Peyer's patch (tissue), 4 donors: ENCODE data around the gene OPRPN. TPM values are rescaled to one million over a fixed set of nuclear protein-coding genes. Genes with fewer than 3 reads are reported as not detected.

Experiments
- DNase-seq, 3 donors: peaks; one replicate each; pipeline ENCODE4 v3.0.0-alpha.2; 2017 to 2019
- H3K27ac ChIP-seq, 4 donors: fragments of 200-600 bp; sonication (generic); one replicate each; pipeline ENCODE4 v1.5.1; 2016 to 2019
- H3K27me3 ChIP-seq, 2 donors: fragments of 200-600 bp; sonication (generic); one replicate each; pipeline ENCODE4 v1.5.1; 2019
- H3K36me3 ChIP-seq, 3 donors: fragments of 200-600 bp; sonication (generic); one replicate each; pipeline ENCODE4 v1.5.1; 2016 to 2019
- H3K4me1 ChIP-seq, 4 donors: fragments of 200-600 bp; sonication (generic); one replicate each; pipeline ENCODE4 v1.5.1; 2016 to 2019
- H3K4me3 ChIP-seq, 4 donors: fragments of 200-600 bp; sonication (generic); 1 replicate in 3 of 4; 2 replicates in 1 of 4; pipeline ENCODE4 v1.5.1; 2016 to 2019; ENCODE audit warnings: mild to moderate bottlenecking in 1 of 4
- H3K9me3 ChIP-seq, 4 donors: fragments of 200-600 bp; sonication (generic); one replicate each; pipeline ENCODE4 v1.5.1; 2016 to 2019; ENCODE audit warnings: mild to moderate bottlenecking in 1 of 4
- POLR2A ChIP-seq, 2 donors: fragments of 450-650 bp; IDR thresholded peaks; one replicate each; pipeline ENCODE4 v1.5.1; 2017; ENCODE audit warnings: antibody characterized with exemption in 2 of 2, mild to moderate bottlenecking in 2 of 2, moderate library complexity in 2 of 2
- total RNA-seq, 4 donors: library from RNA; depleted of rRNA; stranded (reverse); fragments of >200 nt; gene quantifications; one replicate each; pipeline ENCODE4 v1.1.0, GENCODE V29; 2016
- TF ChIP-seq, protein P1 (sequence below), 6 experiments: fragments of 450-650 bp in 4 of 6; fragments of 200-600 bp in 2 of 6; sonication (generic) in 1 of 6; IDR thresholded peaks; one replicate each; pipeline ENCODE4 v1.5.1; 2017 to 2019; ENCODE audit warnings: antibody characterized with exemption in 6 of 6, mild to moderate bottlenecking in 3 of 6, moderate library complexity in 1 of 6

OPRPN gene
- total RNA-seq, 4 donors from 2014 or later: not detected

DNA sequence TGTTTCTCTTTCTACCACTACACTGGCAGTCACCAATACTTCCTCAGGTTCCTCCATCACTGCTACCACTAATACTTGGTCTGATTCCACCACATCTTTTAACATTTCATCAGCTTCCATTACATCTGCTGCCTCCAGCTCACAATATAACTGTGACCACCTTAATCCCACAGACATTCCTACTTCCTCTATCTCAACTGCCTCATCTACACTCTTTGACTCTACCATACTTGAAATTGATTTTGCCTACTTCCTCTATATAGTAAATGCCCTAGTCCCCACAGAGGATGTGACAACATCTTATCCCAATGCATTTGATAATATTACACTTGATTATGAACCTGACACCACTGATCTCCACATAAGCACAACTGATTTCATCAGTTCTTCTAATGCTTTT, 29.0 kb downstream of the OPRPN start:
- Histone ChIP-seq H3K36me3 (no peaks in the 10 kb centered on the region), H3K4me3 (no peak overlapping the region), H3K27ac (no peak overlapping the region), H3K9me3 (no peaks in the 10 kb centered on the region), H3K4me1 (no peaks in the 10 kb centered on the region), H3K27me3 (no peaks in the 10 kb centered on the region)
- no peak for DNase-seq
- TF ChIP-seq, protein P1, sequence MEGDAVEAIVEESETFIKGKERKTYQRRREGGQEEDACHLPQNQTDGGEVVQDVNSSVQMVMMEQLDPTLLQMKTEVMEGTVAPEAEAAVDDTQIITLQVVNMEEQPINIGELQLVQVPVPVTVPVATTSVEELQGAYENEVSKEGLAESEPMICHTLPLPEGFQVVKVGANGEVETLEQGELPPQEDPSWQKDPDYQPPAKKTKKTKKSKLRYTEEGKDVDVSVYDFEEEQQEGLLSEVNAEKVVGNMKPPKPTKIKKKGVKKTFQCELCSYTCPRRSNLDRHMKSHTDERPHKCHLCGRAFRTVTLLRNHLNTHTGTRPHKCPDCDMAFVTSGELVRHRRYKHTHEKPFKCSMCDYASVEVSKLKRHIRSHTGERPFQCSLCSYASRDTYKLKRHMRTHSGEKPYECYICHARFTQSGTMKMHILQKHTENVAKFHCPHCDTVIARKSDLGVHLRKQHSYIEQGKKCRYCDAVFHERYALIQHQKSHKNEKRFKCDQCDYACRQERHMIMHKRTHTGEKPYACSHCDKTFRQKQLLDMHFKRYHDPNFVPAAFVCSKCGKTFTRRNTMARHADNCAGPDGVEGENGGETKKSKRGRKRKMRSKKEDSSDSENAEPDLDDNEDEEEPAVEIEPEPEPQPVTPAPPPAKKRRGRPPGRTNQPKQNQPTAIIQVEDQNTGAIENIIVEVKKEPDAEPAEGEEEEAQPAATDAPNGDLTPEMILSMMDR (IDR thresholded peaks at IDR 0.05): no peak
- no peak for TF ChIP-seq POLR2A (IDR thresholded peaks at IDR 0.05)

DNA sequence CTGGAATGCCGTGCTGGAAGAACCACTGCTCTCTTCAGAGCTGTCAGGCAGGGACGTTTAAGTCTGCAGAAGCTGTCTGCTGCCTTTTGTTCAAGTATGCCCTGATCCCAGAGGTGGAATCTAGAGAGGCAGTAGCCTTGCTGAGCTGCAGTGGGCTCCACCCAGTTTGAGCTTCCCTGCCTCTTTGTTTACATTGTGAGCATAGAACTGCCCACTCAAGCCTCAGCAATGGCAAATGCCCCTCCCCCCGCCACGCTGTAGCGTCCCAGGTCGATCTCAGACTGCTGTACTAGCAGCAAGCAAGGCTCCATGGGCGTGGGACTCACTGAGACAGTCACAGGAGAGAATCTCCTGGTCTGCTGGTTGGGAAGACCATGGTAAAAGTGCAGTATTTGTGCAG, 39.5 kb downstream of the OPRPN start:
- no peaks in the 10 kb centered on the region for H3K27me3 ChIP-seq
- H3K9me3 ChIP-seq: no peaks in the 10 kb centered on the region
- no peak overlapping the region for H3K4me3 ChIP-seq
- no peaks in the 10 kb centered on the region for H3K36me3 ChIP-seq
- H3K4me1 ChIP-seq: no peaks in the 10 kb centered on the region
- DNase-seq: no peak
- no peak overlapping the region for H3K27ac ChIP-seq
- TF ChIP-seq, protein P1 (IDR thresholded peaks at IDR 0.05): no peak
- no peak for TF ChIP-seq POLR2A (IDR thresholded peaks at IDR 0.05)

DNA sequence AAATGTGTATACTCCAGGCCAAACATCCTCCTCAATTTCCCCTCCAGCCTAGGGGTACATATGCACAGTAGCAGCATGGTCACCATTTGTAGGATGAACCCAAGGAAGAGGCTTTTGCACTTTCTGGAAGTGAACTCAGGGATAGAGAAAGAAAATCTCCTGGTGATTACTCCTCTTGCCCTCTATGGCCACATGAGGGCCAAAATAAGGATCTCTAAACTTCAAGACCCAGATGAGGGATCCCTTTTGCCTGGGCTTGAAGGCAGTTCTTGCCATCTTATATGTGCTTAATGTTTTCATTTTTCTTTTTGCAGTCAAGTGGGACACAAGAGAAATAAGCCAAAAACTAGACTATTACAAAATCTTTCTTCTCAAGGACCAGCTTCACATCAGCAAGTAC, 44.7 kb downstream of the OPRPN start:
- H3K9me3 ChIP-seq: no peaks in the 10 kb centered on the region
- H3K4me1 ChIP-seq: no peaks in the 10 kb centered on the region
- H3K27ac ChIP-seq: no peak overlapping the region
- H3K27me3 ChIP-seq: no peaks in the 10 kb centered on the region
- no peaks in the 10 kb centered on the region for H3K36me3 ChIP-seq
- no peak for DNase-seq
- TF ChIP-seq POLR2A (IDR thresholded peaks at IDR 0.05): no peak
- TF ChIP-seq, protein P1 (IDR thresholded peaks at IDR 0.05): no peak
- H3K4me3 ChIP-seq: no peak overlapping the region

DNA sequence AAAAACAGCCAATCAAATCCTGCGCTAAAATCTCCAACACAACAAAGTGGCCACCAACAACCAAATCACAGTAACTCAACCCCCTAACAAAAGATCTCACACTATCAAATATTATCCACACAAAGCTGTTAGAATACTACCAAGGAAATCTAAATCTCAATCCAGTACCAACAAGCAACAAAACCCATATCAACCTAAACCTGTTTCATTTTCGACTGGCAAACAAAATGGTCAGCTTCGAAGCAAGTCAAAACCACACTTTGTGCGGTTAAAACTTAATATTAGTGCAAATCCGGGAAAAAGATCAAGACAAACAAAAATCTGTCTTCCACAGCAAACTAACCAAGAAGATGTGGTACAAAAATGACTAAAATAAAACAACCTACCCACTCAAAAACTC, 45.6 kb downstream of the OPRPN start:
- no peak for DNase-seq
- H3K27ac ChIP-seq: no peak overlapping the region
- no peaks in the 10 kb centered on the region for H3K36me3 ChIP-seq
- TF ChIP-seq, protein P1 (IDR thresholded peaks at IDR 0.05): no peak
- TF ChIP-seq POLR2A (IDR thresholded peaks at IDR 0.05): no peak
- H3K4me1 ChIP-seq: no peaks in the 10 kb centered on the region
- H3K27me3 ChIP-seq: no peaks in the 10 kb centered on the region
- no peaks in the 10 kb centered on the region for H3K9me3 ChIP-seq
- H3K4me3 ChIP-seq: no peak overlapping the region

DNA sequence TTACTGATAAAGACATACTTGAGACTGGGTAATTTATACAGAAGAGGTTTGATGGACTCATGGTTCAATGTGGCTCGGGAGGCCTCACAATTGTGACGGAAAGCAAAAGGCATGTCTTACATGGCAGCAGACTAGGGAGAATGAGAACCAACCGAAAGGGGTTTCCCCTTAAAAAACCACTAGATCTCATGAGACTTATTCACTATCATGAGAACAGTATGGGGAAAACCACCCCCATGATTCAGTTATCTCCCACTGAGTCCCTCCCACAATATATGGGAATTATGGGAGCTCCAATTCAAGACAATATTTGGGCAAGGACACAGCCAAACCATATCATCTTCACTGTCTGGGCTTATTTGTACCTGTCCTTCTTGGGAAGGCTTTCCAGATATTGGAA, 51.5 kb downstream of the OPRPN start:
- no peak overlapping the region for H3K4me3 ChIP-seq
- H3K4me1 ChIP-seq: no peaks in the 10 kb centered on the region
- no peak overlapping the region for H3K27ac ChIP-seq
- no peak for DNase-seq
- H3K9me3 ChIP-seq: no peaks in the 10 kb centered on the region
- TF ChIP-seq, protein P1 (IDR thresholded peaks at IDR 0.05): no peak
- TF ChIP-seq POLR2A (IDR thresholded peaks at IDR 0.05): no peak
- H3K27me3 ChIP-seq: no peaks in the 10 kb centered on the region
- no peaks in the 10 kb centered on the region for H3K36me3 ChIP-seq

DNA sequence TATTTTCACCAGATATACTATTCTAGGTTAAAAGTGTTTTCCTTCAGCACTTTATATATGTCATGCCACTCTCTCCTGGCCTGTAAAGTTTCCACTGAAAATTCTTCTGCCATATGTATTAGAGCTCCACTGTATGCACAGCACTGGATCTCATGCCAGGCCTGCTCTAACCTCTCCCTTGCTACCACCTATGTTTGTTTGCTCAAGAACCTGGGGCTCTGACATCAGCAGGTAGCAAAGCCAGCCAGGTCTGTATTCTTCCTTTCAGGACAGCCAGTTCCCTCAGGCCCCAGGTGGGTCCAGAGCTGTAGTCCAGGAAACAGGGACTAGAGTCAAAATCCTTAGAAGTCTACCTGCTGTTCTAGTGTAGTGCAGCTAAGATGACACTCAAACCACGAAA, 55.2 kb downstream of the OPRPN start:
- Histone ChIP-seq H3K36me3 (no peaks in the 10 kb centered on the region), H3K27ac (no peak overlapping the region), H3K27me3 (no peaks in the 10 kb centered on the region), H3K4me1 (no peaks in the 10 kb centered on the region), H3K9me3 (no peaks in the 10 kb centered on the region), H3K4me3 (no peak overlapping the region)
- DNase-seq: no peak
- TF ChIP-seq, protein P1 (IDR thresholded peaks at IDR 0.05): no peak
- TF ChIP-seq POLR2A (IDR thresholded peaks at IDR 0.05): no peak
